ENCODE results near the gene CYBA. TPM values are rescaled to one million over a fixed set of nuclear protein-coding genes. Genes with fewer than 3 reads are reported as not detected.

CYBA gene
- total and polyA plus RNA-seq, 9 of the 15 experiments (the other 6 are each of a cell fraction or from before 2014, with no cell fraction given), result 0.34 to 683 (median 93.0) TPM

DNA sequence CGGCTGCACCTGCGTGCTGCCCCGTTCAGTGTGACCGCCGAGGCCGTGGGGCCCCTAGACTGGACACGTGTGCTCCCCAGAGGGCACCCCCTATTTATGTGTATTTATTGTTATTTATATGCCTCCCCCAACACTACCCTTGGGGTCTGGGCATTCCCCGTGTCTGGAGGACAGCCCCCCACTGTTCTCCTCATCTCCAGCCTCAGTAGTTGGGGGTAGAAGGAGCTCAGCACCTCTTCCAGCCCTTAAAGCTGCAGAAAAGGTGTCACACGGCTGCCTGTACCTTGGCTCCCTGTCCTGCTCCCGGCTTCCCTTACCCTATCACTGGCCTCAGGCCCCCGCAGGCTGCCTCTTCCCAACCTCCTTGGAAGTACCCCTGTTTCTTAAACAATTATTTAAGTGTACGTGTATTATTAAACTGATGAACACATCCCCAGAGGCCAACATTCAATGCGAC lies 10.8 kb downstream of the CYBA start:
- in situ Hi-C loops (cut with MboI), result no loop called here
- ChIA-PET POLR2A (interaction anchor here (0.6 to 2.7 kb wide), 4 partner anchors 9 to 62 kb away, joined by 3 to 13 read pairs (median 8); no protein-coding TSS in a partner anchor), CTCF (ENCODE audit: low intra/inter-chr PET ratio) (no interaction called here)
- Histone ChIP-seq H3K4me1 (replicated peaks in 1 of 2; ENCODE audit: control insufficient read depth in 2 of 2, insufficient read depth in 2 of 2, low read length in 2 of 2) (peaks cover 6 to 76% of the 10 kb centered on the region in 2 experiments), H3K4me2 (ENCODE audit: insufficient read depth, low read length) (no peak overlapping the region), H3K27me3 (ENCODE audit: control insufficient read depth in 2 of 2, insufficient read depth in 2 of 2, low read length in 2 of 2) (peaks cover 13 to 18% of the 10 kb centered on the region in 2 experiments; a peak in 3 of 5 replicates), H3K9me3 (replicated peaks; ENCODE audit: control insufficient read depth, insufficient read depth, low read depth, low read length) (no peaks in the 10 kb centered on the region), H3K4me3 (no peak overlapping the region), H3K27ac (ENCODE audit: extremely low read depth, low read depth, low read length) (no peak overlapping the region), H3K36me3 (ENCODE audit: control insufficient read depth, insufficient read depth, low read length) (peaks cover 12% of the 10 kb centered on the region; the same call in 1 of the 3 replicates), H3K9ac (ENCODE audit: insufficient read depth in 1 of 2, low read depth in 2 of 2, low read length in 2 of 2) (peak overlapping the region in 1 of 2 experiments; percentile 81; a peak in 1 of 4 replicates), H4K20me1 (replicated peaks; ENCODE audit: control insufficient read depth, insufficient read depth, low read length) (peaks cover 12% of the 10 kb centered on the region; the same call in 1 of the 2 replicates), H2AFZ (ENCODE audit: low read depth, low read length) (peak overlapping the region; percentile 47; the same call in 1 of the 2 replicates), H3K79me2 (ENCODE audit: control insufficient read depth, insufficient read depth, low read length) (no peaks in the 10 kb centered on the region), H3K9me1 (ENCODE audit: control insufficient read depth, insufficient read depth, low read length) (no peaks in the 10 kb centered on the region)
- DNase-seq (ENCODE audit: extremely low read depth in 1 of 4, low spot score in 3 of 4), result no peak
- 26% methylated on average over 13 of the region's 13 CpGs for WGBS (ENCODE audit: insufficient coverage, low coverage, missing lambda C conversion rate)
- no peak for TF ChIP-seq BRD4 (IDR thresholded peaks at IDR 0.05)
- no peak for TF ChIP-seq TEAD2 (tag; IDR thresholded peaks at IDR 0.05)
- TF ChIP-seq POLR2AphosphoS5 (IDR thresholded peaks at IDR 0.05; ENCODE audit: control insufficient read depth, insufficient read depth, low read depth, low read length), result 0 out of 2 replicates have a peak, but pooled peaks have one; percentile 7
- no peak for TF ChIP-seq ESRRB (CRISPR knock-in tag; IDR thresholded peaks at IDR 0.05; ENCODE audit: borderline replicate concordance)
- TF ChIP-seq CSDE1 (IDR thresholded peaks at IDR 0.05), result no peak
- no peak for TF ChIP-seq JUND (IDR thresholded peaks at IDR 0.05; ENCODE audit: borderline replicate concordance, low read depth, low read length)
- no peak for TF ChIP-seq JUND (tag; IDR thresholded peaks at IDR 0.05; ENCODE audit: borderline replicate concordance, low read depth, low read length)
- no peak for ATAC-seq
- peak; percentile 44 for FAIRE-seq
- intact Hi-C loops (cut with micrococcal nuclease), result no loop called here
- no TSS peak for BruUV-seq (replicated peaks)
